PC-3 (cell line): Measurements from ENCODE around the gene ZHX3. TPM values are rescaled to one million over a fixed set of nuclear protein-coding genes. Genes with fewer than 3 reads are reported as not detected.

Experiments
- ATAC-seq: fragments of 200-7000 bp; cut with Tn5 transposase; 2 replicates; pipeline ENCODE4 v1.9.1; 2020; ENCODE audit warnings: mild to moderate bottlenecking, moderate library complexity
- BruUV-seq: library from RNA; stranded (reverse); fragments of 400-500 nt; replicated peaks from 2 replicates; lab custom pipeline; 2021; lab: Mats Ljungman, UMichigan
- CTCF ChIA-PET: fragments of 300-600 bp; sonication (Branson Sonifier 250); formaldehyde crosslinking; loops from one replicate; lab custom pipeline; 2022; ENCODE audit warnings: antibody characterized with exemption; lab: Charles Lee
- POLR2A ChIA-PET: fragments of 300-600 bp; sonication (Branson Sonifier 250); formaldehyde crosslinking; loops from one replicate; lab custom pipeline; 2022; ENCODE audit warnings: antibody characterized with exemption; ENCODE audit not compliant: unreplicated experiment; lab: Charles Lee
- DNase-seq: peaks from one replicate; pipeline ENCODE4 v3.0.0-alpha.2; 2015
- H2AFZ ChIP-seq: fragments of 300-600 bp; sonication (generic); 2 replicates; pipeline ENCODE4 v1.6.0; 2016; ENCODE audit warnings: antibody characterized with exemption, low read length
- H3F3A ChIP-seq: fragments of 300-600 bp; sonication (generic); one replicate; pipeline ENCODE4 v1.6.0; 2017; ENCODE audit warnings: antibody characterized with exemption, low read length, control low read depth, mild to moderate bottlenecking; ENCODE audit not compliant: unreplicated experiment
- H3K27ac ChIP-seq: fragments of 300-600 bp; sonication (generic); 2 replicates; pipeline ENCODE4 v1.5.1; 2016; ENCODE audit warnings: mild to moderate bottlenecking, low read length
- H3K27me3 ChIP-seq: fragments of 300-600 bp; sonication (generic); 2 replicates; pipeline ENCODE4 v1.6.1; 2016; ENCODE audit warnings: low read length, mixed read lengths
- H3K36me3 ChIP-seq: fragments of 300-600 bp; sonication (generic); 2 replicates; pipeline ENCODE4 v1.6.1; 2016; ENCODE audit warnings: low read depth, mixed run types, low read length, mixed read lengths
- H3K4me1 ChIP-seq: fragments of 300-600 bp; sonication (generic); 2 replicates; pipeline ENCODE4 v1.5.1; 2016; ENCODE audit warnings: low read length; ENCODE audit not compliant: insufficient read depth
- H3K4me2 ChIP-seq: fragments of 300-600 bp; sonication (generic); 2 replicates; pipeline ENCODE4 v1.6.0; 2016; ENCODE audit warnings: low read length
- H3K4me3 ChIP-seq: fragments of 300-600 bp; sonication (generic); 2 replicates; pipeline ENCODE4 v1.5.1; 2016; ENCODE audit warnings: mild to moderate bottlenecking, low read length, mixed read lengths
- H3K79me2 ChIP-seq: fragments of 300-600 bp; sonication (generic); 2 replicates; pipeline ENCODE4 v1.6.1; 2017; ENCODE audit warnings: low read length, mixed read lengths
- H3K9ac ChIP-seq: fragments of 300-600 bp; sonication (generic); 2 replicates; pipeline ENCODE4 v1.6.0; 2016; ENCODE audit warnings: mild to moderate bottlenecking, low read length
- H3K9me2 ChIP-seq: fragments of 300-600 bp; sonication (generic); replicated peaks from 2 replicates; pipeline ENCODE4 v1.6.1; 2016; ENCODE audit warnings: mixed run types, low read length, mixed read lengths
- H3K9me3 ChIP-seq: fragments of 300-600 bp; sonication (generic); 2 replicates; pipeline ENCODE4 v1.6.1; 2016; ENCODE audit warnings: low read length, mixed read lengths
- H4K20me1 ChIP-seq: fragments of 300-600 bp; sonication (generic); 2 replicates; pipeline ENCODE4 v1.6.1; 2016; ENCODE audit warnings: low read length, mixed read lengths
- EZH2 ChIP-seq: fragments of 300-600 bp; sonication (generic); IDR thresholded peaks from one replicate; pipeline ENCODE4 v1.6.1; 2017; ENCODE audit warnings: antibody characterized with exemption, mild to moderate bottlenecking, low read length; ENCODE audit not compliant: unreplicated experiment
- EZH2phosphoT487 ChIP-seq: fragments of 300-600 bp; sonication (generic); IDR thresholded peaks from 2 replicates; pipeline ENCODE4 v1.6.1; 2018; ENCODE audit warnings: mild to moderate bottlenecking, antibody characterized with exemption, low read length, borderline replicate concordance
- intact Hi-C: fragments of 100-400 bp; cut with micrococcal nuclease; formaldehyde crosslinking; loops from 2 replicates; pipeline ENCODE4 v1.9.0; 2023
- total RNA-seq: library from RNA; depleted of rRNA; stranded (reverse); fragments of >200 nt; gene quantifications from 2 replicates; pipeline ENCODE4 v1.2.3, GENCODE V29; 2014
- TF ChIP-seq, protein P1 (sequence below): fragments of 300-600 bp; sonication (generic); conservative IDR thresholded peaks from 2 replicates; pipeline ENCODE4 v1.5.1; 2017; ENCODE audit warnings: antibody characterized with exemption, low read depth, mild to moderate bottlenecking, low read length

The ZHX3 gene
- total RNA-seq, 1 experiment from 2014 or later: 14.0 TPM

DNA sequence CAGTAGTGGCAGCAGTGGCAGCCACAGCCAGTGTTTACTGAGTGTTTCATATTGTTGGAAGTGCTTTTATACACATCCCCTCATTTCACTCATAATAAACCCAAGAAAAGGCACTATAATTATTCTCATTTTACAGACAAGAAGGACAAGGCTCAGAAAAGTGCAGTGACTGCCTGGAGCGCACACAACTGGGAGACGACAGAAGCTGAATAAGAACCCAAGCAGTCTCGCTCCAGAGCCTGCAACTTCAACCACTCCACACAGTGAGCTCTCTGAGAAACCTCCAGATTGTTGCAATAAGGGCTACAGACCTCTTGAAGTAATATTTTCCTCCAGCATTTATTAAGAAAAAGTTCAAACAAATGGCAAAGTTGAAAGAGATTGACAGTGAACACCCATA, 103.3 kb downstream of the ZHX3 start:
- Histone ChIP-seq H3K27ac (no peak overlapping the region), H3K36me3 (no peaks in the 10 kb centered on the region), H2AFZ (no peak overlapping the region), H3K79me2 (no peaks in the 10 kb centered on the region), H3K9ac (no peak overlapping the region), H3K4me2 (no peak overlapping the region), H4K20me1 (no peaks in the 10 kb centered on the region), H3K4me1 (peaks cover 13% of the 10 kb centered on the region), H3F3A (no peaks in the 10 kb centered on the region), H3K27me3 (no peaks in the 10 kb centered on the region), H3K9me3 (no peaks in the 10 kb centered on the region), H3K4me3 (no peak overlapping the region), H3K9me2 (no peaks in the 10 kb centered on the region)
- TF ChIP-seq, protein P1, sequence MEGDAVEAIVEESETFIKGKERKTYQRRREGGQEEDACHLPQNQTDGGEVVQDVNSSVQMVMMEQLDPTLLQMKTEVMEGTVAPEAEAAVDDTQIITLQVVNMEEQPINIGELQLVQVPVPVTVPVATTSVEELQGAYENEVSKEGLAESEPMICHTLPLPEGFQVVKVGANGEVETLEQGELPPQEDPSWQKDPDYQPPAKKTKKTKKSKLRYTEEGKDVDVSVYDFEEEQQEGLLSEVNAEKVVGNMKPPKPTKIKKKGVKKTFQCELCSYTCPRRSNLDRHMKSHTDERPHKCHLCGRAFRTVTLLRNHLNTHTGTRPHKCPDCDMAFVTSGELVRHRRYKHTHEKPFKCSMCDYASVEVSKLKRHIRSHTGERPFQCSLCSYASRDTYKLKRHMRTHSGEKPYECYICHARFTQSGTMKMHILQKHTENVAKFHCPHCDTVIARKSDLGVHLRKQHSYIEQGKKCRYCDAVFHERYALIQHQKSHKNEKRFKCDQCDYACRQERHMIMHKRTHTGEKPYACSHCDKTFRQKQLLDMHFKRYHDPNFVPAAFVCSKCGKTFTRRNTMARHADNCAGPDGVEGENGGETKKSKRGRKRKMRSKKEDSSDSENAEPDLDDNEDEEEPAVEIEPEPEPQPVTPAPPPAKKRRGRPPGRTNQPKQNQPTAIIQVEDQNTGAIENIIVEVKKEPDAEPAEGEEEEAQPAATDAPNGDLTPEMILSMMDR: no peak
- TF ChIP-seq EZH2: no peak
- TF ChIP-seq EZH2phosphoT487: no peak
- ChIA-PET CTCF (no interaction called here), POLR2A (no interaction called here)
- BruUV-seq: no TSS peak
- intact Hi-C loops: no loop called here
- DNase-seq (no peak), ATAC-seq (no peak)

DNA sequence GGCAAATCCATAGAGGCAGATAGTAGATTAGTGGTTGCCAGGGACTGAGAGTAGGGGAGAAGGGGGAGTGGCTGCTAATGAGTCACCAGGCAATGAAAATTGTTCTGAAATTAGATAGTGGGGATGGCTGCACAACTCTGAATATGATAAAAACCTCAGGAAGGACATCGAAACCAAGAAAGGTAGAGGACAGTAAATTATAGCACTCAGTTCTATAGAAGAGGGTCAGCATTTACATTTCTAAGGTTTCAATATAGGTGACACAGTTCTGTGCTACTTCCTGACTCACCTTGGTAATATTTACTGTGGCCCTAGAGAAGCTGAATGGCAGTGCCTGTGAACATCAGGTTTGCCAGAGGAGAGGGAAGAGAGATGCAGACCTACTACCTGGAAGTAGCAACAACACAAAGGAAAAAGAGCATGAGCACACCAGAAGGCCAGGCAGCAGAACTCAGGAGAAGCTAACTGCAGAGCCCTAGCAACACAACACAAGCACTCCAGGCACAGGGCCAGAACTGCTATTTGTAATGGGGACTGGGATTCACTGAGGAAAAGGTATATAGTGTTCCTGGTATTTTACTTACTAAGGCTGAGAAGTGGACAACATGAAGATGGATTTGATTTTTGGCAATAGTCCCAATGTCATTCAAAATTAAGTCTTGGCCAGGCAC, 104.2 kb downstream of the ZHX3 start:
- ChIA-PET CTCF (no interaction called here), POLR2A (no interaction called here)
- peak; percentile 45 for DNase-seq
- H2AFZ ChIP-seq: no peak overlapping the region
- peak overlapping the region; percentile 2; the same call in 1 of the 2 replicates for H3K4me2 ChIP-seq
- no peaks in the 10 kb centered on the region for H3F3A ChIP-seq
- no peak overlapping the region for H3K9ac ChIP-seq
- peaks cover 13% of the 10 kb centered on the region for H3K4me1 ChIP-seq
- no peaks in the 10 kb centered on the region for H3K9me3 ChIP-seq
- BruUV-seq: no TSS peak
- H3K27ac ChIP-seq: no peak overlapping the region
- H4K20me1 ChIP-seq: no peaks in the 10 kb centered on the region
- no peaks in the 10 kb centered on the region for H3K9me2 ChIP-seq
- intact Hi-C loops: no loop called here
- H3K4me3 ChIP-seq: no peak overlapping the region
- TF ChIP-seq, protein P1: no peak
- no peaks in the 10 kb centered on the region for H3K79me2 ChIP-seq
- H3K27me3 ChIP-seq: no peaks in the 10 kb centered on the region
- no peaks in the 10 kb centered on the region for H3K36me3 ChIP-seq
- peak; percentile 95 for ATAC-seq

DNA sequence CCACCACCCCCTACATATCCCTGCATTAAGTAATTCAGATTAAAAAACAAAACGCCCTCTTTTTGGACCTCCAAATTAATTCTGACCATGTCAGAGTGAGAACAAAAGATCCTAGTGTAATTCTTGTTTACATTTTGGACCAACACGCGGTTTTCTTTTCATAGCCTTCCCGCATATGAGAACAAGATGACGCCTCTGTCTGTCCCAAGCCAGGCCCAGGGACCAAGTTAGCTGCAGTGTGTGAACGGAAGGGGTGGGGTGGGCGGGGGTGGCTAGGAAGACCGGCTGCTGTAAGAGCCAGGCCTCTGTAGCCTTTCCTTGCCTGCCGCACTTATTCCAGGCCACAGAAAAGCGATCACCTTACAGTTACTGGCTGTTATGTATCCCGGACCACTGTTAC, 112.2 kb downstream of the ZHX3 start:
- H3K27me3 ChIP-seq: no peaks in the 10 kb centered on the region
- no peak overlapping the region for H2AFZ ChIP-seq
- no peak for TF ChIP-seq EZH2phosphoT487
- TF ChIP-seq EZH2: no peak
- TF ChIP-seq, protein P1: no peak
- no peak overlapping the region for H3K4me2 ChIP-seq
- 0 out of 2 replicates have a peak, but pooled peaks cover 10% of the 10 kb centered on the region for H3K36me3 ChIP-seq
- no peak overlapping the region for H3K27ac ChIP-seq
- no peak overlapping the region for H3K4me3 ChIP-seq
- CTCF ChIA-PET: no interaction called here
- no peaks in the 10 kb centered on the region for H4K20me1 ChIP-seq
- POLR2A ChIA-PET: no interaction called here
- H3K9me2 ChIP-seq: no peaks in the 10 kb centered on the region
- no peak overlapping the region for H3K9ac ChIP-seq
- BruUV-seq: no TSS peak
- H3K9me3 ChIP-seq: no peaks in the 10 kb centered on the region
- ATAC-seq: no peak
- DNase-seq: no peak
- intact Hi-C loops: no loop called here
- no peaks in the 10 kb centered on the region for H3K79me2 ChIP-seq
- no peaks in the 10 kb centered on the region for H3K4me1 ChIP-seq
- no peaks in the 10 kb centered on the region for H3F3A ChIP-seq
